ENCODE measurements around the gene HMGXB3.

The HMGXB3 gene

DNA sequence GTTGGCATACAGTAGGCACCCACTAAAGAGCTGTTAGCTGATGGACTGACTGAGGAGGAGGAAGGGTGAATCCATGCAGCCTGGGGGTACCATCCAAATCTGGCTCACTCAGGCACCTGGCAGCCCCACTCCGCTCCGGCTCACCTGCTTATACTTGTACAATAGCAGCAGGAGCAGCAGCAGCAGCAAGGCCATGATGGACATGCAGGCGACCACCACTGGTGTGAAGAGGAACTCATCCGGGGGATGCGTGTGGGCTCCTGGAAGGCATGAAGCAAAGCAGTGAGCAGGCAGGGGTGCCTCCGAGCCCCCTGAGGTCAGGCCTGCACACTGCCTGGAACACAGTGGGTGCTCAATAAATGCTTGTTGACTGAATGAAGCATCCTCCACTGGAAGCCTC lies 67.5 kb downstream of the HMGXB3 start:
- Histone ChIP-seq H3K27me3 (ENCODE audit: insufficient read depth, poor library complexity, severe bottlenecking) (no peaks in the 10 kb centered on the region), H3K27ac (replicated peaks) (no peak overlapping the region), H3K4me3 (replicated peaks; ENCODE audit: insufficient read depth, low read length) (no peak overlapping the region)
- no peak for DNase-seq (ENCODE audit: low read depth in 1 of 2, low spot score in 1 of 2)
- TF ChIP-seq SPI1 (IDR thresholded peaks at IDR 0.05; ENCODE audit: borderline replicate concordance, low read depth) (no peak), POLR2AphosphoS5 (IDR thresholded peaks at IDR 0.05; ENCODE audit: low read depth) (no peak), GABPA (IDR thresholded peaks at IDR 0.05; ENCODE audit: low read depth) (no peak)
- TF ChIP-seq, protein P1, sequence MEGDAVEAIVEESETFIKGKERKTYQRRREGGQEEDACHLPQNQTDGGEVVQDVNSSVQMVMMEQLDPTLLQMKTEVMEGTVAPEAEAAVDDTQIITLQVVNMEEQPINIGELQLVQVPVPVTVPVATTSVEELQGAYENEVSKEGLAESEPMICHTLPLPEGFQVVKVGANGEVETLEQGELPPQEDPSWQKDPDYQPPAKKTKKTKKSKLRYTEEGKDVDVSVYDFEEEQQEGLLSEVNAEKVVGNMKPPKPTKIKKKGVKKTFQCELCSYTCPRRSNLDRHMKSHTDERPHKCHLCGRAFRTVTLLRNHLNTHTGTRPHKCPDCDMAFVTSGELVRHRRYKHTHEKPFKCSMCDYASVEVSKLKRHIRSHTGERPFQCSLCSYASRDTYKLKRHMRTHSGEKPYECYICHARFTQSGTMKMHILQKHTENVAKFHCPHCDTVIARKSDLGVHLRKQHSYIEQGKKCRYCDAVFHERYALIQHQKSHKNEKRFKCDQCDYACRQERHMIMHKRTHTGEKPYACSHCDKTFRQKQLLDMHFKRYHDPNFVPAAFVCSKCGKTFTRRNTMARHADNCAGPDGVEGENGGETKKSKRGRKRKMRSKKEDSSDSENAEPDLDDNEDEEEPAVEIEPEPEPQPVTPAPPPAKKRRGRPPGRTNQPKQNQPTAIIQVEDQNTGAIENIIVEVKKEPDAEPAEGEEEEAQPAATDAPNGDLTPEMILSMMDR (IDR thresholded peaks at IDR 0.05; ENCODE audit: insufficient read depth, low read length), result no peak
- TF ChIP-seq, protein P2, sequence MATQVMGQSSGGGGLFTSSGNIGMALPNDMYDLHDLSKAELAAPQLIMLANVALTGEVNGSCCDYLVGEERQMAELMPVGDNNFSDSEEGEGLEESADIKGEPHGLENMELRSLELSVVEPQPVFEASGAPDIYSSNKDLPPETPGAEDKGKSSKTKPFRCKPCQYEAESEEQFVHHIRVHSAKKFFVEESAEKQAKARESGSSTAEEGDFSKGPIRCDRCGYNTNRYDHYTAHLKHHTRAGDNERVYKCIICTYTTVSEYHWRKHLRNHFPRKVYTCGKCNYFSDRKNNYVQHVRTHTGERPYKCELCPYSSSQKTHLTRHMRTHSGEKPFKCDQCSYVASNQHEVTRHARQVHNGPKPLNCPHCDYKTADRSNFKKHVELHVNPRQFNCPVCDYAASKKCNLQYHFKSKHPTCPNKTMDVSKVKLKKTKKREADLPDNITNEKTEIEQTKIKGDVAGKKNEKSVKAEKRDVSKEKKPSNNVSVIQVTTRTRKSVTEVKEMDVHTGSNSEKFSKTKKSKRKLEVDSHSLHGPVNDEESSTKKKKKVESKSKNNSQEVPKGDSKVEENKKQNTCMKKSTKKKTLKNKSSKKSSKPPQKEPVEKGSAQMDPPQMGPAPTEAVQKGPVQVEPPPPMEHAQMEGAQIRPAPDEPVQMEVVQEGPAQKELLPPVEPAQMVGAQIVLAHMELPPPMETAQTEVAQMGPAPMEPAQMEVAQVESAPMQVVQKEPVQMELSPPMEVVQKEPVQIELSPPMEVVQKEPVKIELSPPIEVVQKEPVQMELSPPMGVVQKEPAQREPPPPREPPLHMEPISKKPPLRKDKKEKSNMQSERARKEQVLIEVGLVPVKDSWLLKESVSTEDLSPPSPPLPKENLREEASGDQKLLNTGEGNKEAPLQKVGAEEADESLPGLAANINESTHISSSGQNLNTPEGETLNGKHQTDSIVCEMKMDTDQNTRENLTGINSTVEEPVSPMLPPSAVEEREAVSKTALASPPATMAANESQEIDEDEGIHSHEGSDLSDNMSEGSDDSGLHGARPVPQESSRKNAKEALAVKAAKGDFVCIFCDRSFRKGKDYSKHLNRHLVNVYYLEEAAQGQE (IDR thresholded peaks at IDR 0.05; ENCODE audit: insufficient replicate concordance, low read depth), result no peak

DNA sequence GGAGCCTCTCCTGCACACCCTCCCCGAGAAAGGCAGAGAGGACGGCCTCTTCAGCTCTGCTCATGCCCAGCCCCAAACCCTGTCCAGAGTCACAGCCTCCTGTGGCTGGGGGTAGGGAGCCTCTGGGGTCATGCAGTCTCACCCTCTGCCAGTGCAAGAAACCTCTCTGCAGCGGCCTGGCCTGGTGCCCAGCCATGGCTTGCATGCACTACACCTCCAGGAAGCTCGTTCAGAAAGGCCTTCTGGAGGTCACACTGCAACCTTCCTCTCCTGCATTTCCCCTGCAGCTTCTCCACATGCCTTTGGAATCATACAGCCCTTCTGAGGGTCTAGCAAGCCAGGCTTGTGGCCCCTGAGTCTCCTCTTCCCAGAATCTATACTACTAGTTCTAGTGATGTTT lies 67.9 kb downstream of the HMGXB3 start:
- no peak for TF ChIP-seq GABPA (IDR thresholded peaks at IDR 0.05; ENCODE audit: low read depth)
- TF ChIP-seq, protein P2 (IDR thresholded peaks at IDR 0.05; ENCODE audit: insufficient replicate concordance, low read depth), result no peak
- TF ChIP-seq, protein P1 (IDR thresholded peaks at IDR 0.05; ENCODE audit: insufficient read depth, low read length), result no peak
- TF ChIP-seq POLR2AphosphoS5 (IDR thresholded peaks at IDR 0.05; ENCODE audit: low read depth), result no peak
- TF ChIP-seq SPI1 (IDR thresholded peaks at IDR 0.05; ENCODE audit: borderline replicate concordance, low read depth), result no peak

DNA sequence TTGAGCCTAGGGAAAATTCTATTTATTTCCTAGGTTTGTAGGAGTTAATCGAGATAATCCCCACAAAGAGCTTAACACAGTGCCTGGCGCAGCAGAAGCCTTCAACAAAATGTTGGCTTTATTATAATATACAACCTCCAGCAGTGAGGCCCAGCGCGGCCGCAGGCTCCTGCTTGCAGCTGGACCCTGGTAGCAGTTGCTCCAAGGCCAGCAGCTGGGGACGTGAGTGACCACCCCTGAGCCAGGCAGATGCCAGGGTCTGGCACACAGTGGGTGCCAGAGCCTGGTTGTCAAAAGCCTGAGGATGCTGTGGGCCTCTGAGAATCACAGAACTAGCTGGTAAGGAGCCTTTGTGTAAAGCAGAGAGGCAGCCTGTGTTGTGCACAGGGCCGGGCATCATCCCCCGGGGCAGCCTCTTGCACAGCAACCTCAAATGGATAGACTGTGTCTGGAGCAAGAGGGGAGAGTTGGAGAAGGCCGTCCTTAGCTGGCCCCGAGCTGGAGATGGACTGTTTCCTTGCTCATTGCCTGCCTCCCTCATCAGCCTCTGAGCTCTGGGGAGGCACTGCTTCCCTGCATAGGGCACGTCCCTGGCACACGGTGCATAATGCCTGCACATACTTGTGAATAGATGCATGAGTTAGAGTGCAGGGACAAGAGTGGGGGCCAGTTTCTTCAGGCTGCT lies 68.6 kb downstream of the HMGXB3 start:
- H3K27ac ChIP-seq (replicated peaks), result no peak overlapping the region
- H3K27me3 ChIP-seq (ENCODE audit: insufficient read depth, poor library complexity, severe bottlenecking), result no peaks in the 10 kb centered on the region
- TF ChIP-seq POLR2AphosphoS5 (IDR thresholded peaks at IDR 0.05; ENCODE audit: low read depth), result no peak
- TF ChIP-seq, protein P2 (IDR thresholded peaks at IDR 0.05; ENCODE audit: insufficient replicate concordance, low read depth), result no peak
- TF ChIP-seq, protein P1 (IDR thresholded peaks at IDR 0.05; ENCODE audit: insufficient read depth, low read length), result no peak
- TF ChIP-seq GABPA (IDR thresholded peaks at IDR 0.05; ENCODE audit: low read depth), result no peak
- no peak for TF ChIP-seq SPI1 (IDR thresholded peaks at IDR 0.05; ENCODE audit: borderline replicate concordance, low read depth)
- H3K4me3 ChIP-seq (replicated peaks; ENCODE audit: insufficient read depth, low read length), result no peak overlapping the region
- no peak for DNase-seq (ENCODE audit: low read depth in 1 of 2, low spot score in 1 of 2)

More for the DNA sequence above, 67.9 kb downstream of the HMGXB3 start:
- H3K4me3 ChIP-seq (replicated peaks; ENCODE audit: insufficient read depth, low read length), result no peak overlapping the region
- no peak for DNase-seq (ENCODE audit: low read depth in 1 of 2, low spot score in 1 of 2)
- no peak overlapping the region for H3K27ac ChIP-seq (replicated peaks)
- H3K27me3 ChIP-seq (ENCODE audit: insufficient read depth, poor library complexity, severe bottlenecking), result no peaks in the 10 kb centered on the region

All from HL-60 (cell line).